ENCODE measurements around the gene SRD5A3.
"Not testable (repeated sequence)": the region's sequence is repeated elsewhere in the genome, so short reads cannot be mapped to it uniquely, and the experiment has no call there.

Gene SRD5A3

DNA sequence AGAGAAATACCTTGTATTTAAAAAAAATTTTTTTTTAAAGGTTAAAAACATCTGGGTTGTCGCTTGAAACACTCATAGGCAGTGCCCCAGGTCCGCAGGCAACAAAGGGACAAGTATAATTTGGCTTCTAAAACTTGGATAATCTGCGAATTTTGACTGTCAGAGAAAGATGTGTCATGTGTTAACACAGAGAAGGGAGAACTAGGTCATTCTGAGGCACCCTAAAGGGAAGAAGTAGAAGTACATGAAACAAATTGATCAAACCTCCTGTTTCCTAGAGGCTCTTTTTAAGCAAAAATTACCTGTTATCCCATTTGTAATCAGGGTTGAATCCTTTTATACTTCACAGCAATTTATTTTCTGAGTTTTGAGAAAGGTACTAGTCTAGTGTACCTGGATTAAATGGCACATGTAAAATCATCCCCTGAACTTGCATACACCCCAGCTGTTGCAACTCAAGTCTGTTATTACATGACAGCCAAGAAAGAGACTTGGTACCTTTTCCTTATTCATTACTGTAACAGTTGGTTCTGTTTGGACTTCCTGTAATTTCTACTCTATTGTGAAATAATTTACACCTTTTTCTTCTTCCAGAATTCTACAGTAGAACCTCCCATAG is 1.7 kb downstream of the SRD5A3 start:
- no peak for DNase-seq

DNA sequence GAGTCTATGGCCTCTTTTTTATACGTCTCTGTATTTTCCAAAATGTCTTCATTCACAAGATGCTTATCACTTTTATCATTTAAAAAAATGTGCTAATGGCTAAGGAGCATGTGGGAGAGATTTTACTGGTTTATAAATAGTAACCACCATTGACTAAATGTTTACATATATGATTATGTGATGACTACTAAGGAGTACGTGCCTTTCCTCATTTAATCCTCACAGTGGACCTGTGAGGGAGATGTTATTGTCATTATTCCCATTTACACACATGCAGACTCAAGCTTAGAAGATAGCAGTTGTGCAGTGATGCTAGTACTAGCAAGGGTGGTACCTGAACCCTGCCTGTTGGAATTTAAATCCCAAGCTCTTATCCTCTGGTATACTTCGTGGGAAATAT is 2.4 kb downstream of the SRD5A3 start:
- DNase-seq = no peak

DNA sequence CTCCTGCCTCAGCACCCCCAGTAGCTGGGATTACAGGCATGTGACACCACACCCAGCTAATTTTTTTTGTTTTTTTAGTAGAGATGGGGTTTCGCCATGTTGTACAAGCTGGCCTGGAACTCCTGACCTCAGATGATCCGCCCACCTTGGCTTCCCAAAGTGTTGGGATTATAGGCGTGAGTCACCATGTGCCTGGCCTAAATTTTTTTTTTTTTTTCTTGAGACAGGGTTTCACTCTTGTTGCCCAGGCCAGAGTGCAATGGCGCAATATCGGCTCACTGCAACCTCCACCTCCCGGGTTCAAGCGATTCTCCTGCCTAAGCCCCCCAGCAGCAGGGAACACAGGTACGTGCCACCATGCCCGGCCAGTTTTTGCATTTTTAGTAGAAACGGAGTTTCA is 4.8 kb downstream of the SRD5A3 start:
- DNase-seq = not testable (repeated sequence)

DNA sequence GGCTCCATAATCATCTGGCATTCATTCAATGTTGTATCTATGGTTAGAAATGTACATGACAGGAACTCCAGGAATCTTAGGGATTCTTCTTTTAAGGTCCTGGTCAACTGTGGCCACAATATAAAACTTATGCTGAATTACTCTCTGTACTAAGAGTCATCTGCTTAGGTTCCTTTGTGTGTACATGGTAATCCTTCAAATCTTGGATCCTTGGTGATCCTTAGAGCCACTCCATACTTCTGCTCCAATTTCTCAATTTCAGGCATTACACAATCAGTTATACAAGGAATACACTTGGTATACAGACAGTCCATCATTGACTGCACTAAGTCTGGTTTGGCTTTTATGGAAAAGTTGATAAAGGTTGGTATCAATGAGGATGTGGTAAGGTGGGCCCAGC is 5.8 kb downstream of the SRD5A3 start:
- DNase-seq = no peak

DNA sequence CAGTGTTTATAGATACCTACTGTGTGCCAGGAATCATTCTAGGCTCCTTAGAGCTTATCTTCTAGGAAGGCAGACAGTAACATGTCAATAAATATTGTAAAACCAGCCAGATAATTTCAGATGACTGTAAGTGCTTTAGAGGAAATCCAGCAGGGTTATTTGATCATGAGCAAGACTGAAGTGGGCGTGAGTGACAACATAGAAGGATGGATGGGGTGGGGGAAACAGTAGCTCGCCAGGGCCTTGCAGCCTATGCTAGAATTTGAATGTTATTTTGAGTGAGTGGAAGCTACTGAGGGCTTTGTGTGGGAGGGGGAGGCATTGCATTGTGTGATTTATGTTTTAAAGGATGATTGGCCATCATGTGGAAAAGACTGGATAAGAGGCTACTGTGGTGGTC is 6.7 kb downstream of the SRD5A3 start:
- no peak for DNase-seq

DNA sequence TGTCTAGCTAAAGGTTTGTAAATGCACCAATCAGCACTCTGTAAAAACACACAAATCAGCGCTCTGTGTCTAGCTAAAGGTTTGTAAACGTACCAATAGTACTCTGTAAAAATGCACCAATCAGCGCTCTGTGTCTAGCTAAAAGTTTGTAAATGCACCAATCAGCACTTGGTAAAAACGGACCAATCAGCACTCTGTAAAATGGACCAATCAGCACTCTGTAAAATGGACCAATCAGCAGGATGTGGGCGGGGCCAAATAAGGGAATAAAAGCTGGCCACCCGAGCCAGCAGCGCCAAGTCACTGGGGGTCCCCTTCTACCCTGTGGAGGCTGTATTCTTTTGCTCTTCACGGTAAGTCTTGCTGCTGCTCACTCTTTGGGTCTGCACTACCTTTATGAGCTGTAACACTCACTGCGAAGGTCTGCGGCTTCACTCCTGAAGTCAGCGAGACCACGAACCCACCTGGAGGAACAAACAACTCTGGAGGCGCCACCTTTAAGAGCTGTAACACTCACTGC is 7.2 kb downstream of the SRD5A3 start:
- DNase-seq = not testable (repeated sequence)

DNA sequence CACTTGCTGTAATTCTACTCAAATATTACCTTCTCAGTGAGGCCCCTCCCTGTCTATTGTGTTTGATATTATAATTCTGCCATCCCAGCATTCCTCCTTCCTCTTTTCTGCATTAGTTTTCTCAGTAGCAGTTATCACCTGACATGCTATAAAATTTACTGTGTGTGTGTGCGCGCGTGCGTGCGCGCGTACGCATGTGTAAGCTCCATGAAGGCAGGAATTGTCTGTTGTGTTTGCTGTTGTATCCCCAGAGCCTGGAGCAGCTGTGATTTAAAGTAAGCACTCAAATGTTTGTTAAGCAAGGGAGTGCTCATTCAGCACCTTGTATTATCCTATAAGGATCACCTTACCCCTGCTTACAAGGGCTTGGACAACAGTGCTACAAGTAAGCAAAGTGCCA is 8.6 kb downstream of the SRD5A3 start:
- DNase-seq = no peak

DNA sequence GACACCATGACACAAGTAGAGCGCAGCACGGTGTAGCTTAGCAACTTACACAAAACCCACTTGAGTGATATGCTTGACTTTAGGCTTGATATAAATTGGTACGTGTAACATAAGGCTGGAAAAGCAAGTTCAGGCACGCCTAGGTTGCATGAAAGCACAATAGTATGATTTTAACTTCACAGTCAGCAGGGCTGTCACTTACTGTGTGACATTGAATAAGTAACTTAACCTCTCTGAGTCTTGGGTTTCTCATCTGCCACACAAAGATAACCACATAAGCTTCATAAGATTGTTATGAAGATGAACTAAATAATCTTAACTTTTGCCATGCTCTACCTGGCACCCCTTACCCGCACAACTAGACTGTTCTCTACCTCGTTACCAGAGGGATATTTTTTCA is 9.5 kb downstream of the SRD5A3 start:
- DNase-seq = no peak

DNA sequence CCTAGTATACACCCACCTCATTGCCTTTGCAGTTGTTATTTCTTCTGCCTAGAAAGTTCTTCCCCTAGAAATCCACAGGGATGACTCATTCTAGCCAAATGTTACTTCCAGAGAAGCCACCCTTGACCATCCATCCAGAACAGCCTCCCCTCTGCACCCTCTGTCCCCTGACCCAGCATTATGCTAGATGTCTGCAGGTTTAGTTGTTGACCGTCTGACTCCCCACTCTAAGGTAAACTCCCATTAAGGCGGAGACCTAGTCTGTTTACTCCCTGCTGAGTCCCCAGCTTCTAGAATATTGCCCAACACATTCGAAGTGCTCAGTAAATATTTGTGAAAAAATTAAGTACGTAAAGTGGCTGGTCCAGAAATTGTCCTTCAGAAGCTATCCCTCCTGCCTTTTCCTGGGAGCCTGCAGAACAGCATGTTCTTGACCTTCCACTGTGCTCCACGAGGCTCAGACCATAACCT is 11.0 kb downstream of the SRD5A3 start:
- no peak for DNase-seq

DNA sequence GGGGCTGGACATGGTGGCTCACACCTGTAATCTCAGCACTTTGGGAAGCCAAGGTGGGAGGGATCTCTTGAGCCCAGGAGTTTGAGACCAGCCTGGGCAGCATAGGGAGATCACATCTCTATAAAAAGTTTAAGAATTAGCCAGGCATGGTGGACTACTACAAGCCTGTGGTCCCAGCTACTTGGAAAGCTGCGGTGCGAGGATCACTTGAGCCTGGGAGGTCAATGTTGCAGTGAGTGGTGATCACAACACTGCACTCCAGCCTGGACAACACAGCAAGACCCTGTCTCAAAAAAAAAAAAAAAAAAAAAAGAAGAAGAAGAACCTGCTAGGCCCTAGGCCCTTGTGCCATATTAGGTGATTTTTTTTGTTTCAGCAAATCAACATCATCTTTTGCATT is 12.2 kb downstream of the SRD5A3 start:
- no peak for DNase-seq

DNA sequence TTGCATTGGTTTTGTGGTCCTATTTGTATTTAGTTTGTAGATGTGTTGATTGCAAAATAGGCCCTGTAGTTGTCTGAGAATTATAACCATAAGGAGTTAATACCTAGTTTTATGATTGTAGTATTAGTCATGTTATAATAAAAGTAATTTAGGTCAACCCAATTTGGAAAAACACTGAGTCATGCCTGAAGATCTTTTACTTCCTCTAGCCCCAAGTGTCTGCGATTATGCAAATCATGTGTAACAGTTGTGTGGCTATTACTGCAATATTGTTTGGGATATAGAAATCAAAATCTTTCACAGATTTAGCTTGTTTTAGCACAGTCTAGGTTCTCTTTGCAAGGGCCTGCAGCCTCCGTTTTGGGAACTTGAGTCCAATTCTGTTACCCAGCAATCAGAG is 12.6 kb downstream of the SRD5A3 start:
- no peak for DNase-seq

DNA sequence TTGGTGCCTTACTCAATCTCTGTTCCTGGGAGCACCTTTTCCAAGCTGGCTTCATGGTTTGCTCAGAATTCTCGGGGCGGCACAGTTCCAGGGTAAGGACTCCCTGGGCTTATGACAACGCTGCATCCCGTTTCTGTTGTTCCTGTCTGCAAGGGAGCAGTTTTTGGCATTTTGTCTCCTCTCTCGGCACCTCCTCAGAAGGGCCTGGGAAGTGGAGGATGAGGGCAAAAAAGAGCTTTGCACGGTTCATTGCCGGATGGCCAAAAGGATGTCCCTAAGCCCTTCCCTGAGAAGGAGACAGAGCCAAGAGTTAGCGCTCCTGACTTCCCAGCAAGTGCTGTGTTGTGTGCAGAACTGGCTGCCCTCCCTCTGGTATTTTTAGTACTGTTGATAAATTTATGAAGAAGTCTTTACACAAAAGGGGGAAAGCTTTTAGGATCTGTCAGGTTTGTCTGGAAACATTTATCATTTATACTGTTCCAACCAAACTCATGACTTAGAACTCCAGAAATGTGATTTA is 13.4 kb downstream of the SRD5A3 start:
- no peak for DNase-seq

DNA sequence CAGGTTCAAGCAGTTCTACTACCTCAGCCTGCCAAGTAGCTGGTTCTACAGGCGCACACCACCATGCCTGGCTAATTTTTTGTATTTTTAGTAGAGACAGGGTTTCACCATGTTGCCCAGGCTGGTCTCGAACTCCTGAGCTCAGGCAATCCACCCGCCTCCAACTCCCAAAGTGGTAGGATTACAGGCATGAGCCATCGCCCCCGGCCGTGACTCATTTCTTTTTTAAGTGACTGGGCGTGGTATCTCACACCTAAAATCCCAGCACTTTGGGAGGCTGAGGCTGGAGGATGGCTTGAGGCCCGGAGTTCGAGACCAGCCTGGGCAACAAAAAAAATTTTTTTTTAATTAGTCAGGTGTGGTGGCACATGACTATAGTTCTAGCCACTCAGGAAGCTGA is 16.9 kb downstream of the SRD5A3 start:
- not testable (repeated sequence) for DNase-seq

DNA sequence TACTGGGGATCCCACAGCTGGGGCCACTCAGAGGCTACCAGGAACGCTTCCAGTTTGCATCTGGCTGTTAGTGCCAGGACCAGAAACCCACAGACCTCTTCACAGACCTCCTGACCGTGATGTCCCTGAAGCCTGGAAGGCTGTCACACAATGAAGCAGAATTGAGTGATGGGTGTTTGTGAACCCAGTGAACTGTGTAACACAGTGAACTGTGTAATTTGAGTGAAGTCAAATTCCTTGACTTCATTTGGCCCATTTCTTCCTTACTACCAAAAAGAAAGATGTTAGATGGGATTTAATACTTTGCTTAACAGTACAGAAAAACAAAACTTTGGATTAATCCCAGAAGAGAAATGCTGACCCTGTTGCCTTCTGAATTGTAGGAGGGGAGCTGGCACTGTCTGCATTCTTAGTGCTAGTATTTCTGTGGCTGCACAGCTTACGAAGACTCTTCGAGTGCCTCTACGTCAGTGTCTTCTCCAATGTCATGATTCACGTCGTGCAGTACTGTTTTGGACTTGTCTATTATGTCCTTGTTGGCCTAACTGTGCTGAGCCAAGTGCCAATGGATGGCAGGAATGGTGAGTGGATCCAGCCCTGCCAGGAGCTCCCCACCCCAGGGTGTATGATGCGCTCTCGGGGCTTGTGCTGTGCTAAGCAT is 17.8 kb downstream of the SRD5A3 start:
- no peak for DNase-seq

DNA sequence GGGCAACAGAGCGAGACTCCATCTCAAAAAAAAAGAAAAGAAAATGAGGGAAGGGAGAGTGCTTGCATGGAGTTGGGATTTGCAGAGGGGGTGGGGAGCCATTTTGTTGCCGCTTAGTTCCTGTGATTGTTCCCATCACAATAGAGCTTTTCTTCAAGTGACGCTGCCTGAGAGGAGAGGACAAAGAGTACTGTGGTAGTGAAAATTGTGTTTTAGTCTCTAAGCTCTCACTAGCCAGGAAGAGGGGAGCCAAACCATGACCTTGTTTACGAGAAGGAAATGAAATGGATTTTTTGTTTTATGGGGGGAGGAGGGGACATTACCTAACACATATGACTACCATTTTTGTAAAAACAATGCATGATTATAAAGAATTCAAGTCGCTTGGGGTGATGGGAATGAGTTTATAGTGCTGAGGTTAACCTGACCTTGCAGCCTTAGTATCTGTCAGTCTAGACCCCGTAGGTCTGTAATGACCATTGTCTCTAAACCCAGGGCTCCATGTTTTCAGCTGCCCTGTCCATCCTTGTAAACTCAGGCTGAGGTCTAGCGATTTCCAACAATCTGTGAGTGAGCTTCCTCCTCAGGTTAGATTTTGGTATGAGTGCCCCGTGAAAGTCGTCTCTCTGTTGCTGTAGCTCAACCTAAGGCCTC is 18.8 kb downstream of the SRD5A3 start:
- DNase-seq = no peak

DNA sequence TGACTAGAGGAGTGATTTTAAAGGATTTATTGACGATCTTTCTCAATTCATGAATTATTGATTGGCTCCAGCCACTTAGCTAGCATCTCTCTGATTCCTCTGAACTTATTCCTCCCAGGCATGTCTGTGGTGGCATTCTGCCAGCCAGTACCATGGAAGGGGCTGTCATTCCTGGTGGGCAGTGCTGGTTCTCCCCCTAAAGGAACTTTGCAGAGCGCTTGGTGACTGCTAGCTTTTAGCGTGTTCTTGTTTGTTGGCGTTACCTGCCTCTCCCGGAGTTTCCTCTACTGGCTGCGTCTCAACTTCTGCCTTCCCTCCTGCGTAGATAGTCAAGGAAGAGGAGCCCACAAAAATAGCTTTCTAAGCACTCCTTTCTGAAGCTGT is 19.3 kb downstream of the SRD5A3 start:
- DNase-seq = no peak

DNA sequence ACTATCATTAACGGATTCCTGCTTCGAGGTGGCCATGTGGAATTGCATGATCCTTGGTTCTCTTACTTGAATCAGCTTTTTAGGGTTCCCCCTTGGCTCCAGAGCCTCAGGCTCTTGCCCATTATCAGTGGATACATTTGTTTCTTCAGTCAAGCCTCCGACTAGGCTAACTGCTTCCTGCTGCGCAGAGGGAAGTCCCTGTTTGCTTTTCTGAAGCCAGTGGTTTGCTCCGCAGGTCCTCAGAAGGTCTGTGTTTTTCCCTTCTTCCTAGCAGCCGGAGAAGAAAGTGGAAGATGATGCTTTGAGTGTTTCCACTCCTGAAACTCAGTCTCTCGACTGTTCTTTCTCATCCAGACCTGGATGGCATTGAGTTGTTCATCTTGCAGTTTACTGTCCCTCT is 20.6 kb downstream of the SRD5A3 start:
- DNase-seq = no peak

DNA sequence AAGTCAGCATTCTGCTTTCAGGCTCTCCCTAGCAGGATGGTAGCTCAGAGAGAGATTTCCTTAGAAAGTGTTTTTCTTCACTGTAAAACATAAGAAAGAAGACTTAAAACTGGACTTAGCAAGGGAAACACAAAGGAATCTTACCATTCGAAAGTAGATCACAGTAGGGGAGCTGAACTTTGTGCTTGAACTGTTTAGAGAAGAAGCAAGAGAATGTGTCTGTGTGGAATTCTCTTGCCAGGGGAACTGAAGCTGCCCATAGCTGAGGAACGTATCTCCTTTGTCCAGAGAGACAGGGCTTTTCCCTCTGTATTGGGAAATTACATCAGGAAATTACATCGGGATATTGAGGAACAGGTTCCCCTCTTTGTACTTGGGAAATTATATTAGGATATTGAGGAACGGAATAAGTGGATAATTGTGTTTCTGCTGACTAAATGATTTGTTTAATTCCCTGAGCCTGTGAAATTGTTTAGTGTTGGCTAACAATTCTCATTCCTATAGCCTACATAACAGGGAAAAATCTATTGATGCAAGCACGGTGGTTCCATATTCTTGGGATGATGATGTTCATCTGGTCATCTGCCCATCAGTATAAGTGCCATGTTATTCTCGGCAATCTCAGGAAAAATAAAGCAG is 21.2 kb downstream of the SRD5A3 start:
- no peak for DNase-seq

DNA sequence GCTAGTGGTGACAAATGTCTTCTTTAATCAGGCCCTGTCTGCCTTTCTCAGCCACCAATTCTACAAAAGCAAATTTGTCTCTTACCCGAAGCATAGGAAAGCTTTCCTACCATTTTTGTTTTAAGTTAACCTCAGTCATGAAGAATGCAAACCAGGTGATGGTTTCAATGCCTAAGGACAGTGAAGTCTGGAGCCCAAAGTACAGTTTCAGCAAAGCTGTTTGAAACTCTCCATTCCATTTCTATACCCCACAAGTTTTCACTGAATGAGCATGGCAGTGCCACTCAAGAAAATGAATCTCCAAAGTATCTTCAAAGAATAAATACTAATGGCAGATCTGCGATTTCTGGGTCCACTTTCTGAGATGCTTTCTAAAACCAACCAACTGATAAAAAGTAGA is 23.9 kb downstream of the SRD5A3 start:
- DNase-seq = no peak

DNA sequence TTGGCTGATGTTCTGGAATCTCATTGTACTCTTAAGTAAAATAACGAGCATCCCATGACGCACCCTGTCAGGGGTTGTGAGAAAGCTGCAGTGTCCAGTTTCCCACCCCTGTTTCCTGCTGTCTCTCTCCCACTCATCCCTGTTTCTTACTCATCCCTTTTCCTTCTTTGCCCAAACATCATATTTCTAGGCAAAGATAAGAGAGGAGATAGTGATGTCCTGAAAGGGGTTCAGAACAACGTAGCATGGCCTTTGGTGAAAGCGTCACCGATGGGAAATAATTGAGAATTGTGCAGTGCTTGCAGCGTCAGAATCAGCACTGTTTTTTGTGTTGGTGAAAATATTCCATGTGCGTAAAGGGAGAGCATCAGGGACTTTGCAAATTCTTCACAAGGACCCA is 26.2 kb downstream of the SRD5A3 start:
- no peak for DNase-seq

DNA sequence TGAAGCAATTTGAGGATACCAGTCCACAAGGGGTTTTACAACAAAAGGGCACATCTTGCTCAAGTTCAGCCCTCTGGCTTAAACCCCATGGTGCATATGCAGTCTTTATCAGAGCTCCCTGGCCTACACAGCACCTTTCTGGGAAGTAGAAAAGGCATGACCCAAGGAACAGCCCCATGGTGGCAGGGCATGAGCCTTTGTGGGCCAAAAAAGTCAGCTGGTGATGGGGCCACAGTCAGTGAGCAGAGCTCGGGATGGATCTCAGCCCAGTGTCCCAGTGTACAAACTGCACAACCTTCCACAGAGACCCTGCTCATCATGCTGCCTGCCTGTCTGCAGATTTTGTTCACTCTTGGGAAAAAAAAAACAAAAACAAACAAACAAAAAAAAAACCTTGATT is 27.4 kb downstream of the SRD5A3 start:
- DNase-seq = no peak

DNA sequence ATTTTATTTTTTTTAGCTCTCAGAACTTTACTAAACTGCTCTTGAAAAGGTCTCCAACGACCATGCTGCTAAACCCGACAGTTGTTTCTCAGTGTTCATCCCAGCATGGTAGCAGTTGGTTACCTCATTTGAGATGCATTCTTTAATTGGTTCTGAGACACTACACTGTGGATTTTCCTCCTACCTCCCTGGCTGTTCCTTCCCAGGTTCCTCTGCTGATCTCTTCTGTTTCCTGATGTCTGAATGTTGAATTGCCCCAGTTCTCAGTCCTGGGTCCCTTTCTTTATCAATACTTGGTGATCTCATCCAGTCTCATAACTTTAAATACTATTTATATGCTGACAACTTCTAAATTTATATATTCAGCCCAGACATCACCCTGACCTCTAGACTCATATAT is 30.7 kb downstream of the SRD5A3 start:
- no peak for DNase-seq

DNA sequence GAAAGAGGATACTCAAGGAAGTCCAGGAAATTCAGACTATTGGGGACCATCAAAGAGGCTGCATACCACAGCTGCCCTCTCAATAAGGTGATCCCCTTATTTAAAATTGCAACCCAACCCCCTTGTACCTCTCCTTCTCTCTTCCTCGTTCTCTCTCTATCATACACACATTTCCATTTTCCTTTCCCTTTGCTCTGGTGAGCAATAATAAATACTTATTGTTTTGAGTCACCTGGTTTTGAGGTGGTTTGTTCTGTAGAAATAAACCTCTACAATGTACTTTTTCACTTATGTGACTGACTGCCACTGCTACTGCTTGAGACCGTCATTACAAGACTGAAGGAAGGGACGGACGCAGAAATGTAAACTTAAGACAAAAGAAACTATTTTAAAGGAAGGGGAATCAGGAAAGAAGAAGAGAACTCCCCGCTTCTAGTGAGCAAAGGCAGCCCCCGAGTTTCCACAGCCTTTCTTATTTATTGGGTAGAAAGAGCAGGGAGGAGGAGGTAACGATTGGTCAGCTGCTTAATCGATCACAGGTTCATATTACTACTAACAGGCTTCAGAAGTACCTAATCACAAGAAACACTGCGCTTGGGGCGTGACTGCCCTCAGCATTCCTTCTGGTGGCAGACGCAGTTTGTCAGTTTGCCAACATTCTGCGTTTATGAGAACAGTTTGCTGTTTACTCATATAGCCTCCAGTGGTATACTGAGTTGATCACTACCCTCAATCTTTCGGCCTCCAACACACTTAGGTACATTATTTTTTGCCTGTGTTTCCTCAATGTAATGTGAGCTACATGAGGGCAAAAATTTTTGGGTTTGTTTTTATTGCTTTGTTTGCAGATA is 32.8 kb downstream of the SRD5A3 start:
- DNase-seq = no peak

Measured in activated CD4-positive, alpha-beta T cell treated with anti-CD3 and anti-CD28 coated beads, Interleukin-2, amount 50 U/mL, for 48 hours (primary cell).